Activated effector memory CD4-positive, alpha-beta T cell treated with Interleukin-2 at 50 U/mL for 16 hours (primary cell): Measurements from ENCODE around the gene FBXL7.

ENCODE experiments used
- DNase-seq: peaks from one replicate; pipeline ENCODE4 v3.0.0-alpha.2; 2020

The FBXL7 gene

GRCh38 chr5:15786326-15786725, 286.3 kb downstream of the FBXL7 start:
- no peak for DNase-seq

GRCh38 chr5:15786884-15787283, 286.9 kb downstream of the FBXL7 start:
- DNase-seq: no peak

- no peak for DNase-seq
Observed at GRCh38 chr5:15787681-15788080, 287.7 kb downstream of the FBXL7 start.

- DNase-seq: no peak
Observed at GRCh38 chr5:15789642-15790041, 289.7 kb downstream of the FBXL7 start.

- no peak for DNase-seq
Observed at GRCh38 chr5:15790446-15791018, 290.6 kb downstream of the FBXL7 start.

GRCh38 chr5:15791274-15791673, 291.3 kb downstream of the FBXL7 start:
- no peak for DNase-seq

- DNase-seq: no peak
Observed at GRCh38 chr5:15791859-15792258, 291.9 kb downstream of the FBXL7 start.

GRCh38 chr5:15794052-15794985, 294.3 kb downstream of the FBXL7 start:
- DNase-seq: no peak

- DNase-seq: no peak
Observed at GRCh38 chr5:15796096-15796495, 296.1 kb downstream of the FBXL7 start.

GRCh38 chr5:15796557-15796956, 296.6 kb downstream of the FBXL7 start:
- DNase-seq: no peak

GRCh38 chr5:15797116-15797515, 297.1 kb downstream of the FBXL7 start:
- DNase-seq: no peak

- no peak for DNase-seq
Observed at GRCh38 chr5:15798006-15798405, 298.0 kb downstream of the FBXL7 start.

GRCh38 chr5:15799014-15799413, 299.0 kb downstream of the FBXL7 start:
- DNase-seq: no peak

GRCh38 chr5:15799612-15800011, 299.6 kb downstream of the FBXL7 start:
- DNase-seq: no peak

GRCh38 chr5:15803280-15803679, 303.3 kb downstream of the FBXL7 start:
- DNase-seq: no peak

- DNase-seq: no peak
Observed at GRCh38 chr5:15806613-15807012, 306.6 kb downstream of the FBXL7 start.

- DNase-seq: no peak
Observed at GRCh38 chr5:15807248-15807647, 307.3 kb downstream of the FBXL7 start.

GRCh38 chr5:15807871-15808270, 307.9 kb downstream of the FBXL7 start:
- no peak for DNase-seq

GRCh38 chr5:15808577-15808976, 308.6 kb downstream of the FBXL7 start:
- DNase-seq: no peak

GRCh38 chr5:15819617-15820016, 319.6 kb downstream of the FBXL7 start:
- no peak for DNase-seq

- no peak for DNase-seq
Observed at GRCh38 chr5:15821506-15821905, 321.5 kb downstream of the FBXL7 start.

- no peak for DNase-seq
Observed at GRCh38 chr5:15823398-15823797, 323.4 kb downstream of the FBXL7 start.

GRCh38 chr5:15827741-15828140, 327.8 kb downstream of the FBXL7 start:
- DNase-seq: no peak

GRCh38 chr5:15831408-15831807, 331.4 kb downstream of the FBXL7 start:
- no peak for DNase-seq

- no peak for DNase-seq
Observed at GRCh38 chr5:15833365-15833764, 333.4 kb downstream of the FBXL7 start.
